AML-193 (cell line): ENCODE measurements around the gene BCAS3.
"Not testable (repeated sequence)": the region's sequence is repeated elsewhere in the genome, so short reads cannot be mapped to it uniquely, and the experiment has no call there.

Source experiments
- DNase-seq, 2 experiments: peaks; one replicate each; lab custom pipeline; 2025; lab: John Stamatoyannopoulos, UW

BCAS3 gene

DNA sequence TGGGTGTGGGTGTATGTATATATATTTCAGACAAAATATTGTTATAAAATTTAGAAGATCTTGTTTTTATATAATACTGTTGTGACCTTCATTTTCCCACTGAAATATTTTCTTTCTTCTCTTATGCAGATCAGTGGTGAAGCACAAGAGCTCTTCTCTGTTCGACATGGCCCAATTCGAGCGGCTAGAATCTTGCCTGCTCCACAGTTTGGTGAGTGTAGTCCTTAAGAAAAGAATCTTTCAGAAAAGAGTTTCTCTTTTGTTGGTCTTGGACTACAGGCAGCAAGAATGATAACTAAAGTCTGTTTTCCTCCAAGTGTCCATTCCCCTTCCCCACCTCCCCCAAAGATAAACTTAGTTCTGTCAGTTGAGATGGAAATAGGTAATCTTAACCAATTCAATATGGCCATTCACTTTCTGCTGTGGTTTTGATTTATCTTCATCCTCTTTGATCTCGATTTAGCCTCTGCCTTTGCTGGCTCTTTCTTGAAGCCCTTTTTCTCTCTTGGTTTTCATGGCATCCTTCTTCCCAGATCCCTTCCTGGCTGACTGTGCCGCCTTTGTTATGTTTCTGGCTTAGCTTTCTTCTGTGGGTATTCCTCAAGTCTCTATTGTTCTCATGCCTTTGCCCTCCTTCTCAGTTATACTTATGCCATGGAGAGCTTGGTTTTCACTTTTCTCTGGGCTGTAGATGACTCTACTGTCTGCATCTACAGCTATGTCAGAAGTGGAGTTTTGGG, 69.6 kb downstream of the BCAS3 start:
- DNase-seq = no peak

DNA sequence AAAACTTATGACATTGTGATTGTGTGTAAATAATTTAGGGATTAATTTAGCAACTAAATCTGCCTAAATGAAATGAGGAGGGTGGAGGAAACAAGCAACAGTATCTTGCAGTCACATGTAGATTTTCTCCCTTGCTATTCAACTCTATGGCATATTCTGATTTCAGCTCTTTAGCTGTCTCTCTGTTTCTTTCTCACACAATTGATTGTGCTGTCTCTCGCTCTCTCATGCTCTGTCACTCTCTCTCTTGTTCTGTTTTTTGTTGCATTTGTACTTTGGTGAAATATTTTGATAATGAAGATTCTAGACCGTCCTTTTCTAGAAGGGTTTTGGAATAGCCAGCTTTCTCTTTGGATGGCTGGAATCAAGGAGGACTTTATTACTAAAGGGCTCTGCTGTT, 70.6 kb downstream of the BCAS3 start:
- no peak for DNase-seq

DNA sequence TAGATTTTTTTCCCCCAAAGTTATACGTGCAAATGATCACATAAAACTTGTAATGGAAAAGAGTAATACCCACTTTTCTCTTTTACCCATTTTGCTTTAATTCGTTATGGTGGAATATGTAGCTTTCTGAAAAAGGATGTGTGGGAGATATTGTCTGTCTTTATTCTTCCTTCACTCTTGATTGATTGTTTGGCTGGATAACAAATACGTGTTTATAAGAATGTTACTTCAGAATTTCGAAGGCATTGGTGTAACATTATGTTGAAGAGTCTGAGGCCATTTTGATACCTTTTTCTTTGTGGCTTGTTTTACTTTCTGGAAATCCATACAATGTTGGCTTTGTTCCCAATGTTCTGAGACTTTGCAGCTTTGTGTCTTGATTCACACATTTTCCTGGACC, 71.4 kb downstream of the BCAS3 start:
- DNase-seq = no peak

DNA sequence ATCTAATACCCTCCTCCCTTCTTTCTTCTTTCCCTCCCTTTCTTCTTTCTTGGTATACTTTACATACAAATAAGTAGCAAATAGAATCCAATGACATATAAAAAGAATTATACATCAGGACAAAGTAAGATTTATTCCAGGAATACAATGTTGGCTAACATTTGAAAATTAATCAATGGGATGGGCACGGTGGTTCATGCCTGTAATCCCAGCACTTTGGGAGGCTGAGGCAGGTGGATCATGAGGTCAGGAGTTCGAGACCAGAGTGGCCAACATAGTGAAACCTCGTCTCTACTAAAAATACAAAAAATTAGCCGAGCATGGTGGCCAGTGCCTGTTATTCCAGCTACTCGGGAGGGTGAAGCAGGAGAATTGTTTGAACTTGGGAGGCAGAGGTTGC, 72.1 kb downstream of the BCAS3 start:
- DNase-seq = no peak

DNA sequence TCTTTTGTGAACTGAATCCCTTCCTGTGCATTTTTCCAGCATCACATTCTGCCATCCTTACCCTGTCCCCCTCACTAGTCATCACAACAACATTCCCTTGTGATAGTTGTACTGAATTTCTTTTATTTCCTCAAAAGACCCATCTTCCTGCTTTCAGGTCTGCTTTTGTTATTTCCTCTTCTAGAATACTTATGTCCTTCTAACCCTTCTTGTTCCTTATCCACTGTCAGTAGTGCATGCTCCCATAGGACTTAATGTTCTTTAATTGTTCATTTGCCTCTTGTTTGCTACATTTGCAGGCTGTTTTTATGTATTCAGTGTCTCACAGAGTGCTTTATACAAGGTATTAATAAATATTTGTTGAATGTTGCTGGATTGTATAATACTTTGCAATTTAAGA, 73.0 kb downstream of the BCAS3 start:
- DNase-seq = no peak

DNA sequence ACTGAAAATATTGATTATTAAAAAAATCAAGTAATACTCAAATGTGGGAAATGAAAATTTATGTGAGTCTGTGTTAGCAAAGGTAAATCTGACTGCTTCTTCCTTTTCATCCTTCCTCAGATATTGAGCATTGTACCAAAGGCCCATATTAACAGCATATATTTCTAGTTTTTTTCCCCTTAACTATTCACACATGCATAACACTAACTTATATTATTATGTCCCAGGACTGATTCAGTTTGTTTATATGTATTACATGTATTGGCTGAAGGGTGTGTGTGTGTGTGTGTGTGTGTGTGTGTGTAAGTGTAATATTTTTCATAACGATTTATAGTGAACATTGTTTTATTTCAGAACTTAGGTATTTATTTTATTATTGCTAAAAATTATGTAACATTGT, 74.2 kb downstream of the BCAS3 start:
- DNase-seq = no peak

DNA sequence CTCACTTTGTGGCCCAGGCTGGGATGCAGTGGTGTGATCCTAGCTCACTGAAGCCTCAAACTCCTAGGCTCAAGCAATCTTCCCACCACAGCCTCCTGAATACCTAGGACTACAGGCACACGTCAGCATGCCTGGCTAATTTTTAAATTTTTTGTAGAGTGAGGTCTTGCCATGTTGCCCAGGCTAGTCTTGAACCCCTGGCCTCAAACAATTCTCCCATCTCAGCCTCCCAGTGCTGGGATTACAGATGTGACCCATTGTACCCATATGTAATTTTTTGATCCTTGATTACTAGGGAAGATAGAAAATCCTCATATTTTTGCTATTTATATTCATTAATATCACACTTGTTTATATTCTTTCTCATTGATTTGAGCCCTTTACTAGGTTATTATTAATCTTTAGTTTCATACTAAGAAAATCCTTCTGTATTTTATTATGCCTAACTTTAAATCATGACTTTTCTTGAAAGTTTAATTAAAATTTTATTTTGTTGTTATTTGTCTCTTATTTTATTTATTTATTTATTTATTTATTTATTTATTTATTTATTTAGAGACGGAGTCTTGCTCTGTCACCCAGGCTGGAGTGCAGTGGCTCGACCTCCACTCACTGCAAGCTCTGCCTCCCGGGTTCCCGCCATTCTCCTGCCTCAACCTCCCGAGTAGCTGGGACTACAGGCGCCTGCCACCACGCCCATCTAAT, 75.4 kb downstream of the BCAS3 start:
- DNase-seq = no peak

DNA sequence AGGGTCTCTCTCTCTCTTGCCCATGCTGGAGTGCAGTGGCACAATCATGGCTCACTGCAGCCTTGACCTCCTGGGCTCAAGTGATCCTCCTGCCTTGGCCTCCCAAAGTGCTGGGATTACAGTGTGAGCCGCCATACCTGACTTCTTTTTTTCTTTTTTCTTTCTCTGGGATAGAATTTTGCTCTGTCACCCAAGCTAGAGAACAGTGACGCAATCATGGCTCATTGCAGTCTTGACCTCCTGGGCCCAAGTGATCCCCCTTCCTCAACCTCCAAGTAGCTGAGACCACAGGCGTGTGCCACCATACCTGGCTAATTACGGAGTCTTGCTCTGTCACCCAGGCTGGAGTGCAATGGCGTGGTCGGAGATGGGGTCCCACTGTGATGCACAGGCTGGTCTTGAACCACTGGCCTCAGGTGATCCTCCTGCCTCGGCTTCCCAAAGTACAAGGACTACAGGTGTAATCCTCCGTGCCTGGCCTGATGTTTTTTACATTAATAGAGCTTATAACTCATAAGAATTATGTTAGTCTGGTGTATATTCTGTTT, 76.5 kb downstream of the BCAS3 start:
- DNase-seq = no peak

DNA sequence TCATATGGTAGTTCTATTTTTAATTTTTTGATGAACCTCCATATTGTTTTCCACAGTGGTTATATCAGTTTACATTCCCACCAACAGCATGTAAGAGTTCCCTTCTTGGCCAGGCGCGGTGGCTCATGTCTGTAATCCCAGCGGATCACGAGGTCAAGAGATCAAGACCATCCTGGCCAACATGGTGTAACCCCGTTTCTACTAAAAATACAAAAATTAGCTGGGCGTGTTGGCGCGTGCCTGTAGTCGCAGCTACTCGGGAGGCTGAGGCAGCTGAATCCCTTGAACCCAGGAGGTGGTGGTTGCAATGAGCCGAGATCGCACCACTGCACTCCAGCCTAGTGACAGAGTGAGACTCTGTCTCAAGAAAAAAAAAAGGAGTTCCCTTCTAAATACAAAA, 79.1 kb downstream of the BCAS3 start:
- DNase-seq = not testable (repeated sequence)

DNA sequence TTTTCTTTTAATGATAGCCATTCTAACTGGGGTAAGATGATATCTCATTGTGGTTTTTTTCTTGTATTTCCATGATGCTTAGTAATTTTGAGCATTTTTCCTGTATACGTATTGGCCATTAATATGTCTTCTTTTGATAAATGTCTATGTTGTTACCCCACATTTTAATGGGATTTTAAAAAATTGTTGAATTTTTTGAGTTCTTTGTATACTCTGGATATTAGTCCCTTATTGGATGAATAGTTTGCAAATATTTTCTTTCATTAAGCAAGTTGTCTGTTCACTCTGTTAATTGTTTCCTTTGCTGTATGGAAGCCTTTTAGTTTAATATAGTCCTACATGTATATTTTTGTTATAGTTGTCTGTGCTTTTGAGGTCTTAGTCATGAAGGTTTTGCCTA, 79.8 kb downstream of the BCAS3 start:
- DNase-seq = no peak

DNA sequence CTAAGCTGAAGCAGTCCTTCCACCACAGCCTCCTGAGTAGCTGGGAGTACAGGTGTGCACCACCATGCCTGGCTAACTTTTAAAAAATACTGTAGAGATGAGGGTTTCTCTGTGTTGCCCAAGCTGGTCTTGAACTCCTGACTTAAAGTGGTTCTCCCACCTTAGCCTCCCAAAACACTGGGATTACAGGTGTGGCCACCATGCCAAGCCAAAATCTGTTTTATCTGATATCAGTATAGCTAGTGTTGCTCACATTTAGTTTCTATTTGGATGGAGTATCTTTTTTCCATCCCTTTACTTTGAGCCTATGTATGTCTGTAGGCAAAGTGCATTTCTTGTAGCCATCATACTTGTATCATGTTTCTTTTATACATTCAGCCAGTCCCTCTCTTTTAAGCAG, 82.1 kb downstream of the BCAS3 start:
- no peak for DNase-seq

DNA sequence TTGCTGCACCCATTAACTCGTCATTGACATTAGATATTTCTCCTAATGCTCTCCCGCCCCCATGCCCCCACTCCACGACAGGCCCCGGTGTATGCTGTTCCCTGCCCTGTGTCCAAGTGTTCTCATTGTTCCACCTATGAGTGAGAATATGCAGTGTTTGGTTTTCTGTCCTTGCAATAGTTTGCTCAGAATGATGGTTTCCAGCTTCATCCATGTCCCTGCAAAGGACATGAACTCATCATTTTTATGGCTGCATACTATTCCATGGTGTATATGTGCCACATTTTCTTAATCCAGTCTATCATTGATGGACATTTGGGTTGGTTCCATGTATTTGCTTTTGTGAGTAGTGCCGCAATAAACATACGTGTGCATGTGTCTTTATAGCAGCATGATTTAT, 83.7 kb downstream of the BCAS3 start:
- not testable (repeated sequence) for DNase-seq

DNA sequence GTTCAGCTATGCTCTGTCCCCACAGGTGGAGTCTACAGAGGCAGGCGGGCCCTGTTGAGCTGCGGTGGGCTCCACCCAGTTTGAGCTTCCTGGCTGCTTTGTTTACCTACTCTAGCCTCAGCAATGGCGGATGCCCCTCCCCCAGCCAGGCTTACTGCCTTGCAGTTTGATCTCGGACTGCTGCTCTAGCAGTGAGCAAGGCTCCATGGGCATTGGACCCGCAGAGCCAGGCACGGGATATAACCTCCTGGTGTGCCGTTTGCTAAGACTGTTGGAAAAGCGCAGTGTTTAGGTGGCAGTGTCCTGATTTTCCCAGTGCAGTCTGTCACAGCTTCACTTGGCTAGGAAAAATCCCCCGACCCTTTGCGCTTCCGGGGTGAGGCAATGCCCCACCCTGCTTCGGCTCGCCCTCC, 89.1 kb downstream of the BCAS3 start:
- DNase-seq = no peak

DNA sequence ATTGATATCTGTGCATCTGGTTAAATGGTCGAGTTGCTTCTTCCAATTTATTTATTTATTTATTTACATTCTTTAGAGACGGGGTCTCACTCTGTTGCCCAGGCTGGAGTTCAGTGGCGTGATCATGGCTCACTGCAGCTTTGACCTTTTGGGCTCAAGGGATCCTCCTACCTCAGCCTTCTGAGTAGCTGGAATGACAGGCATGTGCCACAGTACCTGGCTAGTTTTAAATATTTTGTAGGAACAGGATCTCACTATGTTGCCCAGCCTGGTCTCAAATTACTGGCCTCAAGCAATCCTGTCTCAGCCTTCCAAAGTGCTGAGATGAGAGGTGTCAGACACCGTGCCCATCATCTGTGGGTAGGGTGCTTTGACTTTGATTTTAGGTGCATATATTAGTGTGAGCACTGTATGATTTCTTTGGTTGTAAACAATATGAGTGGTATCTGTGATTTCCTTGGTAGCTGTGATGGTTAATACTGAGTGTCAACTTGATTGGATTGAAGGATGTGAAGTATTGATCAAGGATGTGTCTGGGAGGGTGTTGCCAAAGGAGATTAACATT, 90.2 kb downstream of the BCAS3 start:
- no peak for DNase-seq

DNA sequence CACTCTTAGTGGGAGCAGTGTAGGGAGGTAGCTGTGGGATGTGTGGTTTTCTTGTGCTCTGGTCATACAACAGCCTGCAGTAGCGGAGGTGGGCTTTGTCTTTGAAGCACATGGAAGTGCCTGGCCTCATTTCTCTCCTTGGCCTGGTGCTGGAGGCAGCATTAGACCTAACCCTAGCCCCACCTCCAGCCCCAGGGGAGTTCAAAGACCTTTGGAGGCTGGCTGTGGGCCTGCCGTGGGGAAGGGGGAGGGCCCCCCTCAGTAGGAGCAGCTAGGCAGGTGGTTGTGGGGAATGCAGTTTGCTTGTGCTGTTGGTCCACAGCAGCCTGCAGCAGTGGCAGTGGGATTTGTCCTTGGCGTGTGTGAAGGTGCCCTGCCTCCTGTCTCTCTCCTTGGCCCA, 91.7 kb downstream of the BCAS3 start:
- DNase-seq = no peak

DNA sequence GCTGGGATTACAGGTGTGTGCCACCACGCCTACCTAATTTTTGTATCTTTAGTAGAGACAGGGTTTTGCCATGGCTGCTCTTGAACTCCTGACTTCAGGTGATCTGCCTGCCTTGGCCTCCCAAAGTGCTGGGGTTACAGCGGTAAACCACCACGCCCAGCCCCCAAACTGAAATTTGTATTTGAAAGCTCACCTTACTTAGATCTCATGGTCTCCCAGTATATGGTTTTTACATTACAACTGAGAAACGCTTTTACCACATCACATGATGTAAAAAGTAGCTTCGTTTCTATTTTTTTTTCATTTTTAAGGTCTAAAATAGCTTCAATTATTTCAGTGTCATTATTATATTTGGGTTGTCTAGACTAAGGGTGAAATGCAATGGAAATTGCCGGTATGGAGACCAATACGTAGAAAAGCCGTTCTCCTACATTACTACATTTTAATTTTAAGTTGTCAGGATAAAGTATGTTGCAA, 93.3 kb downstream of the BCAS3 start:
- no peak for DNase-seq

DNA sequence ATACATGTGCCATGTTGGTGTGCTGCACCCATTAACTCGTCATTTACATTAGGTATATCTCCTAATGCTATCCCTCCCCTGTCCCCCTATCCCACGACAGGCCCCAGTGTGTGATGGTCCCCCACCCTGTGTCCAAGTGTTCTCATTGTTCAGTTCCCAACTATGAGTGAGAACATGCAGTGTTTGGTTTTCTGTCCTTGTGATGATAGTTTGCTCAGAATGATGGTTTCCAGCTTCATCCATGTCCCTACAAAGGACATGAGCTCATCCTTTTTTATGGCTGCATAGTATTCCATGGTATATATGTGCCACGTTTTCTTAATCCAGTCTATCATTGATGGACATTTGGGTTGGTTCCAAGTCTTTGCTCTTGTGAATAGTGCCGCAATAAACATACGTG, 94.0 kb downstream of the BCAS3 start:
- DNase-seq = not testable (repeated sequence)

DNA sequence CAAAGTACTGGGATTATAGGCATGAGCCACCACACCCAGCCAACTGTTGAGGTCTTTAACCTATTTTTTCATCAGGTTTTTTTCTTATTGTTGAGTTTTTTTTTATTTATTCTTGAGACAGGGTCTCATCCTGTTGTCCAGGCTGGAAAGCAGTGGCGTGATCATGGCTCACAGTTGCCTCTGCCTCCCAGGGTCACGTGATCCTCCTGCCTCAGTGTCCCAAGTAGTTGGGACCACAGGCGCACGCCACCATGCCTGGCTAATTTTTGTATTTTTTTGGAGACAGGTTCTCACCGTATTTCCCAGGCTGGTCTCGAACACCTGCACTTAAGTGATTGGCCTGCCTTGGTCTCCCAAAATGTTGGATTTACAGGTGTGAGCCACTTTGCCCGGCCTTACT, 95.9 kb downstream of the BCAS3 start:
- no peak for DNase-seq

DNA sequence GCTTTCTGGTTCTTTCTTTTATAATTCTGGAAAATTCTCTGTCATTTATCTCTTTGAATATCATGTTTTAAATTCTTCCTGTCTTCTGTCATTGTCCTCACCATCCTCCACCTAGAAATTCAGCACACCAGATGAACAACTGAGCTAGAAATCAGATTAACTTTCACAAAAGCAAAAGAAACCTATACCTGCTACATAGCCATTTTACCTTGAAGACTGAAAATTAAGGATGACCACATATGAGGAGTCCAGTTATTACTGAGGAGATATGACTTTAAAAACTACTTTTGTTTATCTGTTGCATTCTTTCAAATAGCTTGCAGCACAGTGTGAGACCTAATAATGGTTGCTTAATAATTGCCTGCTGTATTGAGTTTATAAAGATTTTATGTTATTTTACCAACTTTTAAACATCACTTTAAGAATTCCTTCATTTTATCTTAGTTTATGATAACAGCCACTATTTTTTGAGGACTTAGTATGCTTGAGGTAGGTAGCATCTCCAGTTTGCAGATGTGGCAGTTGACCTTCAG, 104.3 kb downstream of the BCAS3 start:
- no peak for DNase-seq

DNA sequence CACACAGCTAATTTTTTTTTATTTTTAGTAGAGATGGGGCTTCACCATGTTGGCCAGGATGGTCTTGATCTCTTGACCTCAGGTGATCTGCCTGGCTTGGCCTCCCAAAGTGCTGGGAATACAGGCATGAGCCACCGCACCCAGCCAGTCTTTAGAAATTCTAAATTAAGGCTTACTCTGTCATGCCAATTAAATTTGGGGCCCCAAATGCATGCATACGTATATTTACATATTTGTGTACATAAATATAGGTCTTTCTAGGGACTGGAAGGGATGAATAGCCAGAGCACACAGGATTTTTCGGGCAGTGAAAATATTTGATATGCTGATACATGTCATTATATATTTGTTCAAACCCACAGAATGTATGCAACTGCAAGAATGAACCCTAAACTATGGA, 105.1 kb downstream of the BCAS3 start:
- DNase-seq = no peak

DNA sequence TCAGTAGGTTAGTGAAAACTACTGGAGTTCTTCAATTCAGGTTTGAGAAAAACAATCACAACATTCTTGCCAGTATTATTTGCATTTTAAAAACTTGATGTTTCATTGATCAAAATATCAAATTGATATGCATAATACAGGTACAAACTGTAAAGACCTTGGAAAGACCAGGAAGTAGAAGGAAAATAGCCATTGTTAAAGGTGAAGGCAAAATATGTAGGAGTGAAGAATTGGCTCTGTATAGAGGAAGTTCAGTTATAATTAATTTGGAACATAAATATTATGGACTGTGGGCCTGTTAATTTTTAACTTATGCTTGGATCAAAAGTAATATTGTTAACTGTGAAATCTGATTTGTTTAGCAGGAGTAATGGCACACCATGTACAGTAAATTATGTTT, 112.6 kb downstream of the BCAS3 start:
- no peak for DNase-seq

DNA sequence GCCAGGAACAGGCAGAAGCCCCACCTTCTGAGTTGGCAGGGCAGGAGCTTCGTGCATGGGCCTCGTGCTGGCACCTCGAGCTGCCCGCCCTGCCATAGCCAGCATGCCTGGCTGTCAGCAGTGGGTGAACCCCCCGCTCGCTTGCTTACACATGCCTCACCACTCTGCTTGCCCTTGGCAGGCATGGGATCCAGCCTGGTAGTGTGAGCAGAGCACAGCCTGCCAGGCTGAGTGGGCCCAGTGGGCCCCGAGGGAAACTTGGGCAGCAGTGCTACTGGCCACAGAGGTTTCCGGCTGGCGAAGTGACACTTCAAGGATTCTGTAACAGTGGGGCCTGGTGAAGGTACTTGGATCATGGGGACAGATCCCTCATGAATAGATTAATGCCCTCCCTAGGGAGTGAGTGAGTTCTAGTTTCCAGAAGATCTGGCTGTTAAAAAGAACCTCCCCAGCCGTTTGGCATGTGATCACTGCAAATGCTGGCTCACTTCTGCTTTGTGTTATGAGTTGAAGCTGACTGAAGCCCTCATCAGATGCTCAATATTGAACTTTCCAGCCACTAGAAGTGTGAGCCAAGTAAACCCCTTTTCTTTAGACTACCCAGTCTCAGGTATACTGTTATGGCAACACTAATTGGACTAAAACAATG, 114.7 kb downstream of the BCAS3 start:
- DNase-seq = no peak
